Measurements from ENCODE around the gene CKAP2L.

DNA sequence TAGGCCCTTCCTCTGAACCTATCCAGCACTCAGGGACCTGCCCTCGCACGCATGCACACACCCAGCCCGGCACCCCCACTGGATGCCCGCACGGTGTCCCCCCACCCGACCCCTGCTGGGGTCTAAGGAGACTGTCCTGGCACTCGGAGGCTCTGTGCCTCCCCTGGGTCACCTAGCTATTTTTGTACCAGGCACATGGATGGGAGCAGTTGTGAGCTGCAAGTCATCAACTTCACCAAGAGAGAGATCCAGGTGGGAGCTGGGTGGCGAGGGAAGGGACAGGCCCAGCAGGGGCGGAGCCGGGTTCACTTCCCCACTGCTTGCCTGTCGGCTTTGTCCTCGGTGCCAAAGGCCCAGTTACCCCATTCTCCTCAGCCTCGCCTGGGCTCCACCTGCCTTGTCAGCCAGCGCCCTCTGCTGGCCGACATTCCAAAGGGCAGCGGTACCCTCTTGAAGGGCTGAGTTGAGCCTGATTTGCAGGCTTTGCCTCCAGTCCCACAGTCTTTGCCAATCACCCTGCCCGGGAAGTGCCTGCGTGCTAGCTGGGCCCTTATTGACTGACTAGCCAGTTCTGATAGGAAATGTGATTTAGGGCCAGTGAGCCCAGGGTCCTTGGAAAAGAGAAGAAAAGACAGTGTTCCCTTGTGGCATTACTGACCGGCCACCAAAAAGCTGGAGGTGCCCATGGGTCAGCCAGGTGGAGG, 37.8 kb downstream of the CKAP2L start:
- TF ChIP-seq CTCF (IDR thresholded peaks at IDR 0.05) (peak; percentile 87 to 99 (median 98)), POLR2A (IDR thresholded peaks at IDR 0.05) (no peak)
